GM19351 (cell line): ENCODE results near the gene LRCH1.

Source experiments
- ATAC-seq: cut with Tn5 transposase; IDR thresholded peaks from one replicate; pipeline ENCODE4 v1.9.1; 2021; ENCODE audit warnings: mild to moderate bottlenecking, moderate library complexity; ENCODE audit not compliant: unreplicated experiment

The LRCH1 gene

DNA sequence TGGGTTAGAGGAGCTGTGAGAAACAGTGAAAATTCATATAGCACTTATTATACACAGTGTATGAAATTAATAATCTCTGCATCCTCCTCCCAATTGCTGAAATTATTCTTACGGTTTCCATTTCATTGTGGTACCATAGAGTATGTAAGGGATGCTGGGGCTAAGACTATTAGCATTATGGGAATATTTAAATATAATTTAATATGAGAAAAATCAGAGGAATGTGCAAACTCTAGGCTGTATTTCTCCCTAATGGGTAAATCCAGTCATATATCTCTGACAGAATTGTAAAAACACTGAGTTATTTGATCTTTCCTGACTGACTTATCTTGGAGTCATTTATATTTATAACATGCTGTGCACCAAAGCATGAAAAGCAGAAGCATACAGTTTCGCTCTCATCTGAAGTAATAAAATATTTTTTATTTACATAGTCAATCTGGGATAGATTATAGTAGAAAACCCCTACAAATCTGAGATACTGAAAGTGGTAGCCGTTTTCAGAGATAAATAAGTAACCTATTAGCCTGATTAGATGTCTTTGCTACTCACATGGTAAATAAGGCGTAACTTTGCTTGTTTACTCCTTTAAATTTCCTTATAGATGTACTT lies 34.9 kb downstream of the LRCH1 start:
- ATAC-seq = peak; percentile 64

DNA sequence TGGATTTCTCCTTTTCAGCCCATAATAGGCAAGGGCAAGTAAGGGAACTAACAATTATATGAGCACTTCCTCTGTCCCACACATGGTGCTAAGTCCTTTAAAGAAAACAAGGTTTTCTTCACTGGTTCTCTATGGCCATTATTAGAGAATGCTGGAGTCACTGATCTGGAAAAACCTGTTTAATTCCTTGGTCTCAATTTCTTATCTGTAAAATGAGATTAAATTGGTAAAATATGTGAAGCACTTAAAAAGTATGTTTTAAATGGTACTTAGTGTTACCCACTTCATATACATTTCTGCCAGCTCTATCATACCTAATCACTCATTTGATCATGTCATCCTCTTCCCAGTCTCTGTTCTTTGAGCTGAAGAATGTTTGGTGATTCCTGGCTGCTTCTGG lies 39.4 kb downstream of the LRCH1 start:
- no peak for ATAC-seq

DNA sequence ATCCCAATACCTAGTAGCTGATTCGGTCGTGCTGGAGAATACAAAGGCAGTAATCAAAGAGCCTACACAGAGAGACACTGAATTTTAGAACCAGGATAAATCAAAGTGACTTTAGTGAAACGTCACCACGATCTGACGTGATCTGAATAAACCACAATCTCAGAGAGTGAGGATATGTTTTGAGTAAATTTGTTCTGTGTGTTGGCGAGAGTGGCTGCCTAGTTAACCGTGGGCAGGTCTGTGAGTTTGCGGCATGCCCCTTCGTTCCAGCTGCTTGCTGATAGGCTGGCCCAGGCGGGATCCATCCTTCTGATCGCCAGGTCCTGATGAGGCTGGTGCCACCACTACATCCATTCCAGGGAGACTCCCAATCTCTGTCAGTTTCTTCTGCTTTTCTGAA lies 40.4 kb downstream of the LRCH1 start:
- peak; percentile 68 for ATAC-seq

DNA sequence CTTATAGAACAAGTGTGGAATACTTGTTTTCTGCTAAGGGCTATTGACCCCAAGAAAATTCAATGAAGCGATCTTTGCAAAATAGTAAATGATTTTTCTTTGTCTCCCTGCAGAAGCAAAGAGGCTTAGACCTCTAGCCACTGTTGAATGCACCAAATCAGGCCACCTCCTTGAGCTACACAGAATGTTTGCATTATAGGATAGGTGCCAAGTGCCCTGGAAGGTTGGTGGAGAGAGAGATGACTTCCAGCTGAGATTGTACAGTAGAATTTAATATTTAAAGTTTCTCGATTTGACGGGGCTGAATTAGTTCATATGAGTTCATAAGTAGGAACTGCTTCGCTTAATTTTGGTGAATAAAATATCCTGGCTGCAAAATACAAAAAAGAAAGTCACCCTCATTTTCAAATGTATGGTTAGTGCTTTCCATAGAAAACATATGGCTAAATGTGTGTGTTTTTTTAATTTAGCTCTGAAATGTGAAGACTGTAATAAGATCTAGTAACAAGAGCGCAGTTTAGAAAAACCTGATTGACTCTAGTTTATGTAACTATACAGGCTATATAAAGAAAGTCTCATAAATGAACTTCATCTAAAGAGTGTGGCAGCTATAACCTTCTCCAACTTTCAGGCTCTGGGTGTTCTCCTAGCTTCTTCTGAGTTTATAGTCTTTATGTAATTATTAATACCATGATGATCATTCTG lies 41.6 kb downstream of the LRCH1 start:
- no peak for ATAC-seq

DNA sequence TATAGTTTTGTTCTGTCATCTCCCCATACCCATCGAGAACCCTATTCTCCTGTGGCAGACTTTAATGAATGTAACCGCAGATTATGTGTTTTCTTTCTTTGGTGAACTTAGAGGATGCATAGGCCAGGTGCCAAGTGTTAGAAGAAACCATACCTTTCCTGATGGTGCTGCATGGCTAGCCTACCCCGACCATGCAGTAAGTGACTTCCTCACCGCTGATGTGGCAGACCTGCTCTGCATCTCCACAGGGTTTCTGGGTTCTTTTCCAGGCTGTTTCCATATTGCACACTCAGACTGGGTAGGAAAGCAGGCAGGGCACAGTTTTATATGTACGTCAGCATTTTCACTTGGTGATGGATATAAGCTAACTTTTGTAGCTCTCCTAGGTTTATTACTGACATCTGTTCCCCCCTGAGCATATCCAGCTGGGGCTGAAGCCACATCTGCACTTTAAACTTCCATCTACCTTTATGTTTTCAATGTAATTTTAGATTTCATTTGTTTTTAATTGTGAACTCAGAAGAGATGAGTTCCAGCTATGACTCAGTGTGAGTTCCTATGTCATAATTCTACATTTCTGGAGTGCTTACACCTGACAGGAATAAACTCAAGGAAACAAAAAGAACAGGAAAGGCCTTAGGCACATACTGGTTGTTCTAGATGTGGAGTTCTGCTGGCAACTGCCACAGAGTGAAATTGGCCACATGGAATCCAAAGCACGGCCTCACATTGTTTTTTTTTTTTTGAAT lies 42.3 kb downstream of the LRCH1 start:
- ATAC-seq = peak; percentile 42

DNA sequence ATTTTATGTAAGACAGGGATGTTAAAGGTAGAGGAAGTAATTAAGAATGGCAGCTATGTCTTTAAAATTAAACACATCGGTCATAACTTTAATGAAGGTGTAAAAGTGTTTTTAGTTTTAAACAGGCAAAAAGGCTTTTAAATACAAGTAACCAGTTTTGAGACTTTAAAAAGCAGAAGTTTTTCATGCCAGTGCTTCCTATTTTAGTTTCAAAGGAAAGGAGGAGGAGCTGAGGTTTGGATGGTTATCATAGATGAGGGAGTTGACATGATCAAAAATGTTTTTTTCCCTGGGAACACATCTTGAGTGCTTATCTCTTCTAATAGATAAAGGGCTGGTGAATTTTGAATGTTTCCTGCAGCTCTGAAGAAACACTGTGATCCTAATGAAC lies 42.9 kb downstream of the LRCH1 start:
- ATAC-seq = no peak

DNA sequence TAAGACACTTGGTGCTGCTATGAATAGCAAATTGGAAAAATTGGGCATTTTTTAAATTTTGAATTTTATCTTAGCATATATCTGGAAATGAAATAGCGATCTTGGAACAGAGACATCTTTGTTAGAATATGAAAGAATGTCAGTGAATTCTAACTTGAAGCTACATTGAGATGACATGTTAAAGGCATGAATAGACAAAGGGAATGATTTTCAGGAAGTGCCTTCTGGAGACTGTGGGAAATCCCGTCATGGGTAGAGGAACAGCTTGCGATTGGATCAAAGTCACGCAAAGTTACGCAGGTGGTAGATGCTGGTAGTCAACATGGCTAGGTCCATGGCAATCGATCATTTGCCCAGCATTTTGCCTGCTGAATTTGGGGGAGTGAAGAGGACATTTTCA lies 43.5 kb downstream of the LRCH1 start:
- no peak for ATAC-seq

DNA sequence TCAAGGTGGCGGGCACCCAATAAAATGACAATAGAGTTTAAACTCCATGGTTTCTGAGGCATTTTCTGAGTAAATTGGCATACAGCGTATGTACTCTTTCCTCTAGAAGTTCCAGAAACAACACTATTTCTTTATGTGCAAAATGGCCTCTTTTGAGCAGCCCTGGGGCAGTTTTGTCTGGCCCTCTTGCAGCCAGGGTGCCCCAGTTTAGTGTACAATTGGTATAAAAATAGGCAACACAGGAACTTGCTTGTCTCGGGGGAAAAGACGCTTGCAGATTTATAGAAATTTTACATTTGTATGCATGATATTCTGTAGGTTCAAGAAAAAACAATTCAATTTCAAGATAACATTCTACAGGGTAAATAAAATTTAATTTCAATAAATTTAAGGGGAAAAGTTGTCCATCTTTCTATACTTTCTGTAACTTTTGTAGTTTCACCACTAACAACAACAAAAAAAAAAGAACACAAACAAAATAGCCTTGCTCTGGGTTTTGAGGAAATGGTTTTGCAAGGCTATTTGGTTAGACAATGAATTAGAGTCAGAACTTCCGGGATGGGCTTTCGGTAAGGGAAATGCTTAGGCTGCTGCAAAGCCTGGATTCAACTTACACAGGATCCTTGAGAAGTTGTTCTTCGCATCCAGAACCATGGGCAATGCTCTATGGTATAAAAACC lies 45.3 kb downstream of the LRCH1 start:
- ATAC-seq = peak; percentile 27

DNA sequence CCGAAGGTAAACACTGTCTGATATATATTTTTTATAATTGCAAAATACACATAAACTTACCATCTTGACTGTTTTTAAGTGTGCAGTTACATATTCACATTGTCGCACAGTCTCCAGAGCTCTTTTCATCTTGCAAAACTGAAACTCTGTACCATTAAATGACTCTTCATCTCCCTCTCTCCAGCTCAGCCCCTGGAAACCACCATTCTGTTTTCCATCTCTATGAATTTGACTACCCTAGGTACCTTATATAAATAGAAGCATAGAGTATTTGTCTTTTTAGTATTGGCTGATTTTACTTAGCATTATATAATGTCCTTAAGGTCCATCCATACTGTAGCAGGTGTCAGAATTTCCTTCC lies 45.8 kb downstream of the LRCH1 start:
- ATAC-seq = peak; percentile 52

DNA sequence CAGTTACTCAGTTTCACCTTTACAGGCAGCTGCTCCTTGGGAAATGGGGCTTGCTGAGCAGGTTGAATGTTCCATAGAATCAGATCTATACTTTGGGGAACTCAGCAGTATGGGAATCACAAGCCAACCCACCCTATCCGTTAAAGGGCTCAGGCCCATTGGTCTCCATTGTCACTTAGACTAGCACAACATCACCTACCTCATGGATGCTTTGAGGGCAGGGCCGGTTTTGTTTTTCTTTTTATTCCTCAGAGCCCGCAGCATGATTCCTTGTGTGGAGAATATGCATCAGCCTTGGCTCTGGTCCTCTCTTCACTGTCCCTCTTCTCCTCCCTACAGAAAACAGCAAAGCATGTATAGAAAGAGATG lies 48.0 kb downstream of the LRCH1 start:
- ATAC-seq = no peak

DNA sequence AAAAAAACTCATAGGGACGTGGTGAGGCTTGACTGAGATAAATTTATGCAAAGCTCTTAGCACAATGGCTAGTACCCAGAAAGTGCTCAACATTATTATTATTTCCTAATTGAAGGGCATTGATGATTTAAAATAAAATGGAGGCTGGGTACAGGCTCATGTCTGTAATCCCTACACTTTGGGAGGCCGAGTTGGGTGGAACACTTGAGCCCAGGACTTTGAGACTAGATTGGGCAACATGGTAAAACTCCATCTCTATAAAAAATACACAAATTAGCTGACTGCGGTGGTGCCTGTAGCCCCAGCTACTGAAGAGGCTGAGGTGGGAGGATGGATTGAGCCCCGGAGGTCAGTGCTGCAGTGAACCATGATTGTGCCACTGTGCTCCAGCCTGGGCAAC lies 49.6 kb downstream of the LRCH1 start:
- no peak for ATAC-seq

DNA sequence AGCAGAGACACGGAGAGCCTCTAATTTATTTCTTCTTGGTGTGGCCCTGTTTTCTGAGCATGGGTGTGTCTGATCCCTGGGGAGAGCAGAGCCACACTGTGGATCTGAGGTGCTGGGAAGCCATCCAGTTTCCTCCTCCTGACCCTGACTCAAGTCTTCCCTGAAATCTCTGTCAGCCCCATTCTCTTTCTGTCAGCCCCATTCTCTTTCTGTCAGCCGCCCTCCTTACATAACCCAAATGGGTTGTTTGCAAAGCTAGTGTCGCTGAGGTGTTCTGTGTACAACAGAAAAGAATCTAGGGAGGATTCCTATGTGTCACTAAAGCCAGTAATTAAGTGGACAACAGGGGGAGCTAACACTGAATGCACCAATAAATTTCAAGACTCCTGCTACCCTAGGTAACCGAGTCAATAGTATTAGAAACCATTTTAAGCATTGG lies 50.2 kb downstream of the LRCH1 start:
- ATAC-seq = no peak

DNA sequence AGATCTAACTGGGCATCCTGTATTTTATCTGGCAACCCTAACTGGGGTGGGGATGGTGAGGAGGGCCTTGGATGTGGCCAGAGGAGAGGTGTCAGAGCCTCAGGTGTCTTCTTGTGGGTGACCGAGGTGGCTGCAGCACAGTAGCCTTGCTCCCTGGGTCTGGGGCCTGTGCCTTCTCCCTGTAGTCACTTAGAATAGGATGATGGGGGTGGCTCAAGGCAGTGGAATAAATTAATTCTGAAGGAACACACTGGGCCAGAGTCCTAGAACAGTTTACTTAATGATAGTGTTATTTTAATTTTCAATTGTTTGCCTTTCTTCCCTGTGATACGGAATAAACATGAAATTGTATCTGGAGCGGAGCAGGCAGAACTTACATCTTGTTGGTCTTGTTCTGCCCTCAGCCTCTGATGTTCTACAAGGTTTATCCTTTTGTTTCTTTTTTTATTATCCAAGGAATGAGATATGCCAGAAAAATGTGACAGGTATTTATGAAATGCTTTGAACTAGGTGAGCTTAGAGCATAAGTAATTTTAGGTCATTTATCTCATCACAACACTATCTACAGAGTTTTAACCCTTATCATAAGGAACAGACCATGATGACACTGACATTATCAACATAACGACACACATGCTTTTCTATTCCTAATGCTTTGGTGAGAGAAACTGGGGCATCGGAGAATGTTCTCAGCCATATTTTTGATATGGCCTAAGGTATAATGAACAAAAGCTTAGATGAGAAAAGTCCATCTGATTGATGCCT lies 51.4 kb downstream of the LRCH1 start:
- ATAC-seq = no peak

DNA sequence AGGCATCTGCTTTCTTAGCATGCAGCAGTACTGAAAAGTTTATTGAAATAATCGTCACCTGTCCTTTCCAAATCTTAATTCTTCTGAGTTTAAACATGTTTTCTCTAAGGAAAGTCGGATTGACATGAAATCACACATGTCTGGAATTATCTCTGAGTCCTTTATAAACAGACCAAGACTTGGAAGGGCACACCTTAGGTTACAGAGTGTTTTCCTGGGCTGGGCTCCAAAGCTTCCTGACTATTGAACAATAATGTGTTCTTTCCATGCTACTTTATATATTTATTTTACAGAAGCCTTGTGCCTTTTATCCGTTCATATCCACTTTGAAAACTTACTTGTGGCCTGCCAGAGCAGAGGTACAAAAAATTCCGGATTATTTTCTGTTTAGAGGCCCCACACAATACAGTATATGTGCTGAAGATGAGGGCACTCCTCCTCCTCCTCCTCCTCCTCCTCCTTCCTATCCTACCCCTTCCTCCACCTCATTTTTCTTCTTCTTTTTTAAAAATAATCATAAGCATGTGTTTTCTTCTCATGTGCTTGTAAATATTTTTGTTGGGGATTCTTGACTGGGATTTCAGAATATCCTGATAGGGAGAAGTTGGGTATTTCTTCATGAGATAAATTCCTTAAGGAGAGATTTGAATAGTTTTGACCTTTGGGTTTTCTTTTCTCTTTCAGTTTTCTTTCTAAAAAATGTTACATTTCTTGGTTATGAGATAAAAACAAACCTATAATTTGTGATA lies 52.3 kb downstream of the LRCH1 start:
- ATAC-seq = no peak

DNA sequence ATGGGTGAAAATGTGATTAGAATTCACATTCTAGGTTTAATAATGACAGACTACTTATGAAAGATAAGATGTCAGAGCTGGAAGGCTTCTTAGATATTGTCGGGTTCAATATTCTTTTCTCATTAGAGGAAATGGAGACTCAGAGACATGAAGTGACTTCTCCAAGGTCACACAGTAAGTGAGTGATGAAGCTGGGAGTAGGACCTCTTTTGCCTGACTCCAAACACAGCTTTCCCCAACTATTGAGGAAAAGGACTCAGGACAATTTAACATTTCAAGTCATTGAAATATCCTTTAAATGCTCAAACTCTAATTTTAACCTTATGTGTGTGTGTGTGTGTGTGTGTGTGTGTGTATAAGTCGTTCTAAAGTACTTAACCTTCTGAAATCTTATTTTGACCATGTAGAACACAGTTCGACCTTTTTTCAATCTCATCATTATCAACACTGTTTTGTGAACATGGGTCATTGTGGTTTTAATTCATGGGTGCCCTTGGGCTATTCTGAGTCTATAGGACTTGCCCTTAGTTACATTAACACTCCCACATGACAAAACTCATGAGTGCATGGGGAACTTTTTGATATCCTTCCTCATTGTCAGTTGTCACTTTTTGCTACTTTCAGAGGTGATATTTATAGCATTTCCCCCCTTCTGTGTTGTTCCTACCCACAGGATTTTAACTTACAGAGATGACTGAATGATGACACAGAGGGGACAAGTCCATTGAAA lies 53.0 kb downstream of the LRCH1 start:
- peak; percentile 46 for ATAC-seq

DNA sequence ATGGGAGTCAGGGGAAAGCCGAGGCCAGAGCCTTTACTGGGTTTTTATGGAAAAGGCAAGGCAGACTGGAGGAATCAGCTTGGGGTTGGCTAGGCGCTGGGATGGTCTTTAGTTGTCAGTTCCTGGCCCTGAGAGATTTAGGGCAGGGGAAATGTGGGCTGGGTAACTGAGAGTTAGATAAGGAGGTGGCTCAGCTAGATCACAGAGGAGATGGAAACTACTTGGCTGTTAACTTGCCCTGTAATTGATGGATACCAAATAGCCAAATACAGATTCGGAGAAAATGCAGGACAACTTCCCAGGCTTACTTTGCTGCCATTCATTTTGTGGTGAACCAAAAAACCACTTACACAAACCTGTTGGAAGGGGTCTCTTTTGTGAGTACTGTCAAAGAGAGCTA lies 54.0 kb downstream of the LRCH1 start:
- ATAC-seq = no peak

DNA sequence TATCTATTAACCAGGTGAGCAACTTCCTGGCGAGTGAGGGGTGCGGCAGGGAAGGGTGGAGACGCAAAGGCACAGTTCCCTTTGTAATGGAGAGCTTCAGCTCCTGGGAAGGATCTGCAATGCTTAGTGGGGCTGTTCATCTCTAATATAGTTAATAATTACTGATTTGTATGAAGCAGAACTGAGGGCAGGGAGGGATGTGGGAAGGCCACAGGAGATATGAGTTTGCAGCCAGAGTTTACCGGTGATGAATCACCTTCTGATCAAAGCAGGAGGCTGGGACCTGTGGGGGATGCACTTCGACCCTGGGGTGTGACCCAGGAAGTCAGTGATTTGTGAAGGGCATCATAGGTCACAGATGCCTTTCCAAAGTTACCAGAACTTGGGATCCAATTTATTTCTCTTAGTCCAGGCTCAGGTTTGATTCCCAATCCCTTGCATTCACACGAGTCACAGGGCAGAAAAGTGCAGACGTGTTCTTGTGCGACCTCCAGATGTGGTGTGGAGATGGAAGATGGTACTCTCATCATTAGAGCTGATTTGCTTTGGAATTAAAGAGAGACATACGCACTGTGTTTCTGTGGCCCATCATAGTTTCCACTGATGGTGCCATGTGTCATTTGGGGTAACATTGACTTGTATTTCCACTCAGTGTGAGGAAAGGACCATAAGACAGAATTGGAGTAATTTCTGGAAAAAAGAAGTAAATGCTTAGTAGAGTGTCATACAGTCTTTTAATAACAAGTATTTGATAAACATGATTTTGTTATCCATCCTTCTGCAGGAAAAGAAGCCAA lies 55.0 kb downstream of the LRCH1 start:
- no peak for ATAC-seq

DNA sequence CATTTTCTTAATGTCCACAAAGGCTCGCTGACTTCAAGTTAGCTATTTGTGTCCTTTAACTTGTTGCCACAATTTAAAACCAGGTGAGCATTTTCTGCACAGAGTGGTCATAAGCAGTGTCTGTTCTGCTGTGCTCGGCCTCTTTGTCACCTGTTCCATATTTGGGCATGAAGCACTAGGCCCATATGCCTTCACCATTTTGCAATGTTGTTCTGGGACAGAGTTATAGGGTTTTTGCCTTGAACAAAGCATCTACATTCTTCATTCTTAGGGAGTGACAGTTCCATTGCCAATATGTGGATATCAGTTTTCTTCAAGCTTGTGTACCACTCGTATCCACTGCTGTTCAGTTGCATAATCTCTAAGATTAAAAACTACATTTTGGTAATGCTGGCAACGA lies 56.1 kb downstream of the LRCH1 start:
- ATAC-seq = no peak

DNA sequence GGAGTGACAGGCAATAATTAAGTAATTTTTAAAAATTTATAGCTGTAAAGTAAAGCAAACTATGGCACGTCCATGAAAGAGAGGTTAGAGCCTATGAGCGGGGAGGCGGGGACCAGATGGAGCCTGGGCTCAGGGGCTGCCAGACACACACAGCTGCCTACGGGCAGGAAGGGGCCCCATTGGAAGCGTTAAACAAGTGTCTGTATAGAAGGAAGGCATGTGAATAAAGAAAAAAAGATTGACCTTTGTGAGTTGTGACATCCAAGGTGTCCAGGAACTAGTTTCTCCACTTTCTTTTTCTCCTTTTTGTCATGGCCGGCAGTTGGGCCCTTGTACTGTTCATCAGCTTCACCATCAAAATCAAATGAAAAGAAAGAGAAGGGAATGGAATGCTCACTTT lies 56.8 kb downstream of the LRCH1 start:
- ATAC-seq = no peak
